Amniotic epithelial cell (primary cell): ENCODE data around the gene FIGNL2.
"Not testable (repeated sequence)": the region's sequence is repeated elsewhere in the genome, so short reads cannot be mapped to it uniquely, and the experiment has no call there.

Experiments
- DNase-seq: peaks from one replicate; pipeline ENCODE4 v3.0.0-alpha.2; 2010; ENCODE audit warnings: low read depth

Gene FIGNL2

GRCh38 chr12:51817027-51817953 is 31.2 kb downstream of the FIGNL2 start:
- DNase-seq = peak; percentile 37

GRCh38 chr12:51815571-51815970 is 32.9 kb downstream of the FIGNL2 start:
- no peak for DNase-seq

GRCh38 chr12:51814311-51815088 is 34.0 kb downstream of the FIGNL2 start:
- peak; percentile 72 for DNase-seq

- DNase-seq = no peak
Observed at GRCh38 chr12:51813931-51814310, 34.6 kb downstream of the FIGNL2 start.

GRCh38 chr12:51812871-51813270 is 35.6 kb downstream of the FIGNL2 start:
- no peak for DNase-seq

GRCh38 chr12:51811203-51812202 is 37.0 kb downstream of the FIGNL2 start:
- no peak for DNase-seq

- no peak for DNase-seq
Observed at GRCh38 chr12:51809193-51809592, 39.3 kb downstream of the FIGNL2 start.

GRCh38 chr12:51806896-51807295 is 41.6 kb downstream of the FIGNL2 start:
- no peak for DNase-seq

- DNase-seq = no peak
Observed at GRCh38 chr12:51801027-51801426, 47.5 kb downstream of the FIGNL2 start.

- no peak for DNase-seq
Observed at GRCh38 chr12:51798501-51798900, 50.0 kb downstream of the FIGNL2 start.

- DNase-seq = not testable (repeated sequence)
Observed at GRCh38 chr12:51798051-51798450, 50.5 kb downstream of the FIGNL2 start.

GRCh38 chr12:51797301-51797700 is 51.2 kb downstream of the FIGNL2 start:
- no peak for DNase-seq

GRCh38 chr12:51793201-51793600 is 55.3 kb downstream of the FIGNL2 start:
- peak; percentile 18 for DNase-seq

GRCh38 chr12:51792417-51792816 is 56.1 kb downstream of the FIGNL2 start:
- DNase-seq = no peak

GRCh38 chr12:51788876-51789275 is 59.6 kb downstream of the FIGNL2 start:
- DNase-seq = peak; percentile 68

GRCh38 chr12:51785906-51786305 is 62.6 kb downstream of the FIGNL2 start:
- no peak for DNase-seq

GRCh38 chr12:51784688-51785087 is 63.8 kb downstream of the FIGNL2 start:
- no peak for DNase-seq

- no peak for DNase-seq
Observed at GRCh38 chr12:51779876-51780275, 68.6 kb downstream of the FIGNL2 start.

- DNase-seq = no peak
Observed at GRCh38 chr12:51777973-51778372, 70.5 kb downstream of the FIGNL2 start.

GRCh38 chr12:51777457-51777856 is 71.1 kb downstream of the FIGNL2 start:
- DNase-seq = no peak

- DNase-seq = no peak
Observed at GRCh38 chr12:51774933-51775332, 73.6 kb downstream of the FIGNL2 start.
